ENCODE results near the gene SMR3A.

DNA sequence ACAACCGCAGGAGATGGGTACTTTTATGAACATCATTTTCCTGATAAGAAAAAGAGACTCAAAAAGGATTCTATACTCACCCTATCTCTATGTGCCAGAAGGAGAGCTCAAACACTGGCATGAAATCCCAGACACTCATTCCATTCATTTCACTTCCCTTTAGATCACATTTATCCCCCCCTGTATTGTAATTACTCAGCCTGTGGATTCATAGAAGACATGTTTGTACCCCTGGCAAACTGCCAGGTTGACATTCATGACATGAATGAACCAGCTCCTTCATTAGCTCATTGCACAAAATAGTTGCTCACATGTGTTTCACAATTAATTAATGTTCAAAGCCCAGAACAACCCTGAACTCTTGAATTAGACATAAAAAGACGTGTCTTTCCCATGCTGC, 4.9 kb downstream of the SMR3A start:
- no peak for TF ChIP-seq POLR2A (IDR thresholded peaks at IDR 0.05; ENCODE audit: low read length)
- TF ChIP-seq GATA1 (IDR thresholded peaks at IDR 0.05; ENCODE audit: low read depth, low read length) = no peak

Measured in erythroblast (primary cell).